Heart left ventricle (tissue), 16 donors: ENCODE results near the gene WARS2. TPM values are rescaled to one million over a fixed set of nuclear protein-coding genes. Genes with fewer than 3 reads are reported as not detected.

Experiments
- ATAC-seq, 4 donors: fragments of 200-7000 bp; cut with Tn5 transposase; one replicate each; pipeline ENCODE4 v1.9.1; 2020 to 2022; ENCODE audit warnings: moderate library complexity in 4 of 4, mild to moderate bottlenecking in 3 of 4, moderate number of reproducible peaks in 1 of 4
- DNase-seq, 5 donors: peaks; one replicate each; pipeline ENCODE4 v3.0.0-alpha.2; 2020
- H3K27ac ChIP-seq, 12 donors: fragments of 200-600 bp; sonication (generic) in 4 of 12; one replicate each; pipeline versions ENCODE4 v1.5.0 to v1.8.0; 2016 to 2022; ENCODE audit warnings: mild to moderate bottlenecking in 2 of 12
- H3K27me3 ChIP-seq, 9 donors: fragments of 200-600 bp; sonication (generic) in 2 of 9; one replicate each; pipeline versions ENCODE4 v1.5.1 to v1.8.0; 2016 to 2022; ENCODE audit warnings: mild to moderate bottlenecking in 3 of 9
- H3K36me3 ChIP-seq, 9 donors: fragments of 200-600 bp; sonication (generic) in 2 of 9; one replicate each; pipeline versions ENCODE4 v1.5.0 to v1.8.0; 2018 to 2022; ENCODE audit warnings: mild to moderate bottlenecking in 2 of 9
- H3K4me1 ChIP-seq, 12 donors: fragments of 200-600 bp; sonication (generic) in 4 of 12; one replicate each; pipeline versions ENCODE4 v1.5.0 to v1.8.0; 2016 to 2022; ENCODE audit warnings: mild to moderate bottlenecking in 3 of 12
- H3K4me3 ChIP-seq, 12 donors: fragments of 200-600 bp; sonication (generic) in 4 of 12; one replicate each; pipeline versions ENCODE4 v1.5.0 to v1.8.0; 2017 to 2022; ENCODE audit warnings: mild to moderate bottlenecking in 9 of 12, moderate library complexity in 4 of 12
- H3K9me3 ChIP-seq, 12 donors: fragments of 200-600 bp; sonication (generic) in 4 of 12; one replicate each; pipeline versions ENCODE4 v1.5.0 to v1.8.0; 2016 to 2022; ENCODE audit warnings: mild to moderate bottlenecking in 1 of 12
- POLR2A ChIP-seq, 2 donors: fragments of 450-650 bp; IDR thresholded peaks; one replicate each; pipeline ENCODE4 v1.6.1; 2017; ENCODE audit warnings: antibody characterized with exemption in 2 of 2, mild to moderate bottlenecking in 2 of 2, moderate library complexity in 2 of 2
- WGBS, 4 donors: extraction: QIAGEN DNeasy Blood & Tissue Kit in 2 of 4; methylation state at CpG; one replicate each; pipeline versions ENCODE4 v1.1.5 to v1.1.7; 2013 to 2018; 5-methylcytosine and 5-hydroxymethylcytosine counted together
- intact Hi-C, 10 donors: fragments of 100-400 bp; cut with DNase I; formaldehyde crosslinking; loops; one replicate each; pipeline versions ENCODE4 v1.11.1 to v1.14.2; 2022
- polyA plus RNA-seq, 2 donors: library from polyadenylated mRNA; stranded (reverse); fragments of 200-250 nt; gene quantifications; one replicate each; pipeline ENCODE4 v1.2.3, GENCODE V29; 2013
- total RNA-seq, 9 donors: library from RNA; depleted of rRNA in 2 of 9; stranded (reverse); fragments of >200 nt in 2 of 9; fragmentation: NEBNext Ultra II Directional in 3 of 9; extraction: Animal tissue kit (Norgen Biotek cat#: 25700) in 3 of 9; gene quantifications; one replicate each; pipeline versions ENCODE4 v1.1.0 to v1.2.4, GENCODE V29; 2016 to 2023
- TF ChIP-seq, protein P1 (sequence below), 12 donors: fragments of 200-600 bp; sonication (generic) in 4 of 12; IDR thresholded peaks; one replicate each; pipeline versions ENCODE4 v1.5.0 to v1.8.0; 2018 to 2022; ENCODE audit warnings: antibody characterized with exemption in 12 of 12, mild to moderate bottlenecking in 5 of 12
- donor health status: ischemic (EF 13 %, LVEDD 7.1; RV severe dilation, severe dysfunction).
- donor health status: healthy with polysubstance abuse.
- donor health status: DM: no; HTN: yes; CAD: no.
- donor health status: DM: no; HTN: no; CAD: no.
- donor health status: ischemic (EF 25% LVEDD 6.9; RV normal size, moderate dysfunction).
- donor health status: ischemic (EF 25% LVEDD 5.7; RV mildly dilated, moderate dysfunction).
- donor health status: healthy.
- donor health status: DM: yes; HTN: yes; CAD: no.
- donor health status: ischemic (EF 35%, LVEDD 5.7; RV mildly dilated, moderate dysfunction).
- donor health status: nonischemic (EF 11% LVEDD 7.7; RV severe dilation, severe dysfunction).
- donor health status: DM: yes; HTN: yes; CAD: no.
- donor health status: PGD.
- donor health status: ischemic (EF 29% LVEDD 5.4; RV normal size, mild dysfunction).
- donor health status: nonischemic (EF 23%, LVEDD 6.1; RV moderate dilation, normal function).

The WARS2 gene
- total and polyA plus RNA-seq, 11 donors = 3.9 to 15.5 (median 11.9) TPM

DNA sequence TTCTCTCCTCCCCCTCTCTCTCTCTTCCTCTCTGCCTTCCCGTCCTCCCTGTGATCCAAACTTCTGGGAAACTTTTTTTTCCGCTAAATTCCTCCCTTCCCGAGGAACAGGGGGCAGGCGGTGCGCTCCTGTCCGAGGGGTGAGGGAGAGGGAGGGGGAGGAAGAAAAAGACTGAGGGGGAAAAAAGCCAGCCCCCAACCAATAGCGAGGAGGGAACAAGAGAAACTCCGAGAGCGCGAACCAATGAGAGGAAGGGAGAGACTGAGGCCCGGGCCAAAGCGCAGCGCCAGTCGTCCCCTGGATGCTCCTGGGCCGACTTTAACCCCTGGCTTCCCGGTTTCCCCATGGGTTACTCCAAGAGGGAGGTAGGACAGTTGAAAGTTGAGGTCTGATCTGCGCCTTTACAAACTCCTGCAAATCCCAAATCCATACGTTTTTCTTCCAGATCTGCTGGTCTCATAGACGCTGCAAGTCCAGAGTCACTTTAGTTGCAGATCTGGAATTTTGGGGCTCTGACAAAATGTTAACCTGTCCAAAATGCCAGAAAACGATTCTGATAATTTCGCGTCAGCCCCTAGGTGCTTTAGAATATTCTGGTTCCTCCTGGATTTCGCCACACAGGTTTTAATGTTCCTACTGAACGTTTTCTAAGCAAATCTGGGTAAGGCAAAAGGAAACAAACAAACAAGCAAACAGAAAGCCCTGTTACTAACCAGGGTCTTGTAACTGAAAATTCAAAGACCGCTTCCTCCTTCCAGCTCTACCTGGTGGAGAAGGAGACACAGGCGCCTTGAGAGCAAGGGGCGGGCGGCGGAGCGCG lies 152.1 kb downstream of the WARS2 start, which contains the start of gene TBX15:
Gene TBX15, minus strand, starts transcription at position 158 of the 820 bp plus-strand sequence. CDS start 548 bp downstream, outside the sequence.
- Histone ChIP-seq H3K36me3 (no peaks in the 10 kb centered on the region), H3K4me1 (peaks cover 0 to 56% (median 24%) of the 10 kb centered on the region in 12 donors), H3K9me3 (no peaks in the 10 kb centered on the region), H3K27me3 (peaks cover 69 to 100% (median 99%) of the 10 kb centered on the region in 9 donors), H3K27ac (peak within 1 kb of the TSS in 8 of 12 donors; percentile 6 to 69 (median 43)), H3K4me3 (peak within 1 kb of the TSS; percentile 35 to 67 (median 49))
- TF ChIP-seq, protein P1, sequence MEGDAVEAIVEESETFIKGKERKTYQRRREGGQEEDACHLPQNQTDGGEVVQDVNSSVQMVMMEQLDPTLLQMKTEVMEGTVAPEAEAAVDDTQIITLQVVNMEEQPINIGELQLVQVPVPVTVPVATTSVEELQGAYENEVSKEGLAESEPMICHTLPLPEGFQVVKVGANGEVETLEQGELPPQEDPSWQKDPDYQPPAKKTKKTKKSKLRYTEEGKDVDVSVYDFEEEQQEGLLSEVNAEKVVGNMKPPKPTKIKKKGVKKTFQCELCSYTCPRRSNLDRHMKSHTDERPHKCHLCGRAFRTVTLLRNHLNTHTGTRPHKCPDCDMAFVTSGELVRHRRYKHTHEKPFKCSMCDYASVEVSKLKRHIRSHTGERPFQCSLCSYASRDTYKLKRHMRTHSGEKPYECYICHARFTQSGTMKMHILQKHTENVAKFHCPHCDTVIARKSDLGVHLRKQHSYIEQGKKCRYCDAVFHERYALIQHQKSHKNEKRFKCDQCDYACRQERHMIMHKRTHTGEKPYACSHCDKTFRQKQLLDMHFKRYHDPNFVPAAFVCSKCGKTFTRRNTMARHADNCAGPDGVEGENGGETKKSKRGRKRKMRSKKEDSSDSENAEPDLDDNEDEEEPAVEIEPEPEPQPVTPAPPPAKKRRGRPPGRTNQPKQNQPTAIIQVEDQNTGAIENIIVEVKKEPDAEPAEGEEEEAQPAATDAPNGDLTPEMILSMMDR (IDR thresholded peaks at IDR 0.05) = no peak
- TF ChIP-seq POLR2A (IDR thresholded peaks at IDR 0.05) = no peak
- intact Hi-C loops = no loop called here
- DNase-seq = no peak
- 9 to 12% (median 11%) methylated on average over 29 to 31 of the region's 31 CpGs for WGBS, 4 donors
- peak in 1 of 4 donors; percentile 41 for ATAC-seq

- ATAC-seq (peak; percentile 19 to 80 (median 48)), DNase-seq (peak in 1 of 5 donors; percentile 45)
- Histone ChIP-seq H3K4me1 (peaks cover 0 to 52% (median 24%) of the 10 kb centered on the region in 12 donors), H3K27ac (peak overlapping the region in 8 of 12 donors; percentile 6 to 69 (median 43)), H3K4me3 (peak overlapping the region; percentile 35 to 67 (median 49)), H3K9me3 (no peaks in the 10 kb centered on the region), H3K27me3 (peaks cover 72 to 100% (median 99%) of the 10 kb centered on the region in 9 donors), H3K36me3 (no peaks in the 10 kb centered on the region)
- no peak for TF ChIP-seq POLR2A (IDR thresholded peaks at IDR 0.05)
- TF ChIP-seq, protein P1 (IDR thresholded peaks at IDR 0.05) = no peak
- WGBS, 4 donors = 1 to 4% (median 2%) methylated on average over 51 to 65 of the region's 65 CpGs
- intact Hi-C loops = no loop called here
Measured at GRCh38 chr1:118987468-118988185, 152.8 kb downstream of the WARS2 start.

GRCh38 chr1:118986555-118987467 lies 153.6 kb downstream of the WARS2 start:
- ATAC-seq (peak in 2 of 4 donors; percentile 35 to 60), DNase-seq (no peak)
- no peaks in the 10 kb centered on the region for H3K9me3 ChIP-seq
- peak overlapping the region in 8 of 12 donors; percentile 6 to 69 (median 43) for H3K27ac ChIP-seq
- H3K36me3 ChIP-seq = no peaks in the 10 kb centered on the region
- intact Hi-C loops = no loop called here
- H3K27me3 ChIP-seq = peaks cover 67 to 100% (median 98%) of the 10 kb centered on the region in 9 donors
- TF ChIP-seq POLR2A (IDR thresholded peaks at IDR 0.05) = no peak
- TF ChIP-seq, protein P1 (IDR thresholded peaks at IDR 0.05) = no peak
- WGBS, 4 donors = 6 to 10% (median 8%) methylated on average over 39 to 42 of the region's 42 CpGs
- H3K4me3 ChIP-seq = peak overlapping the region; percentile 35 to 67 (median 49)
- H3K4me1 ChIP-seq = peaks cover 0 to 52% (median 24%) of the 10 kb centered on the region in 12 donors
